Measurements from ENCODE around the gene SNX17.
"Not testable (repeated sequence)": the region's sequence is repeated elsewhere in the genome, so short reads cannot be mapped to it uniquely, and the experiment has no call there.

The SNX17 gene

DNA sequence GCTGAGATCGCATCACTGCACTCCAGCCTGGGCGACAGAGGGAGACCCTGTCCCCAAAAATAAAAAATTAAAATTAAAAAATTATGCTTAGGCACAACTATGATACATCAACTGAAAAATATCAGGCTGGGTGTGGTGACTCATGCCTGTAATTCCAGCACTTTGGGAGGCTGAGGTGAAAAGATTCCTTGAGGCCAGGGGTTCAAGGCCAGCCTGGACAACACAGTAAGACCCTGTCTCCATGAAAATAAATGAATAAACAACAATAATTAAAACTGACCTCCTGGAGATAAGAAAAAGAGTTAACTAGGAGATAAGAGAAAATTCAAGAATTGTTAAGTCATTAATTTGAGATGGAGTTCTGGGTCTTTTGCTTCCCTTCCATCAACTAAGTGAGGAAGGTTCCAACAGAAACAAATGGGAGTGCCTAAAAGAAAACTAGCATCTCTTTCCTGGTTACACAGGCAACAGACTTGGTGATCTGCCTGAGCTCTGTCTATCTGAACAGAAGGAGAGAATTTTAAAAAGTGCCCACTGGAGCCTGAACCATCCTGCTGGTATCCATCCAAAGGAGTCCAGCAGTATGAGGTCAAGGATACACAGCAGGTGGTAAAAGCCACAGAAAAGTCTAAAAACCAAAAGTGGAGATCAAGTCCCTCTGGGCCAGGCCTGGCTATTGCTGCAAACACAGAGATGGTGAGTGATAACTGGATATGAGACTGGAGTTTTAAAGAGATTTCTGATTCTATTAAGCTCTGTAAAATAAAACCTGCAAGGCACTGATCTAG lies 30.1 kb downstream of the SNX17 start:
- no peak for DNase-seq (ENCODE audit: low read depth, low spot score)

DNA sequence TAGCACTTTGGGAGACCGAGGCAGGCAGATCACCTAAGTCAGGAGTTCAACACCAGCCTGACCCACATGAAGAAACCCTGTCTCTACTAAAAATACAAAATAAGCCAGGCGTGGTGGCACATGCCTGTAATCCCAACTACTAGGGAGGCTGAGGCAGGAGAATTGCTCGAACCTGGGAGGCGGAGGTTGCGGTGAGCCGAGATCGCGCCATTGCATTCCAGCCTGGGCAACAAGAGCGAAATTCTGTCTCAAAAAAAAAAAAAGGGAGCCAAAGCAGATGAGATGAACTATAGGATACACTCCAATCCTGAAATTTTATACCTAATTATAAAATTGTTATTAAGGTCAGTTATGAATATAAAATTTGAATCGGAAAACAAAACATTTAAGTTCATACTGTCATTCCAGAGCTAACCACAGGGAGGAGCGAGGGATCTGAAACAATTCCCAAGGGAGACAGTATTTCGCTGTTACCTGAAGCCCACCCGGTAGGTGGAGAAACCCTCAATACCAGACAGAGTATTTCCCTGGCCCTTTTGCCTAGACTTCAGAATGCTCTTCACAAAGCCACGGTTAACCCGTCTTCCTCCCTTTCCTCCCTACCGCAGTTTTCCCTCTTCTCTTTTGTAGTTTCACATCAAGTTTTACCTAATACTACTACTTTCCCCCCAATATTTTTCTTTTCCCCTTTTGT lies 37.5 kb downstream of the SNX17 start:
- DNase-seq (ENCODE audit: low read depth, low spot score): peak; percentile 65

DNA sequence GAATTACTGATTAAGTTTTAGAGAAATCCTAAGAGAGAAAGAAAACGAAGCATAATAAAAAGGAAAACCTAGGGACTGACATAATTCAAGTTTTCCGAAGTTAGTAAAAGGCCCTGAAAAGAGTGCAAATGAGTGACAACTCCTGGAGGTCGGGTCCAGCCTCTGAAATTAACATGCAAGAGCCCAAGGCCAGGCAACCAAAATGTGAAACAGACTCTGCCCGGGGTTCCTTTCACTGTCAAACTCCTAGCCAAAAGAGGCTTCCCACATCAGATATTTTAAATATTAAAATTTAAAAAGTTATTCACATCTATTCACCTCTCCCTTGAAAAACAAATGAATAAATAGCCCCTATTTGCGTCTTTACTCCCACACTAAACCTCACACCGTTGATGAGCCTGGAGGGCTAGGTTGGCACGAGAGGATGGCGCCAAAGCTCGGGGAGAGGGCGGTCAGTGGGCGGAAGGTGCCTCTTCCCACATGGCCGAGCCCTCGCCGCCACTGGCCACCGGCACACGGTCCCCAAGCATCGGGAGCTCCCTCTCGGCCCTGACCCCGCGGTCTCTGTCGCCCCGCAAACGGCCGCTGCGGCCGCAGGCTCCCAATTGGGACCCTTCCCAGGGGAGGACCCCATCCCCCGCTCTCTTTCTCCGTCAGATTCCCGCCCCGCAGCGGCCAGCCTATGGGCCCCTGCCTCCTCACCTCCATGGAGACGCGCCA lies 38.3 kb downstream of the SNX17 start:
- DNase-seq (ENCODE audit: low read depth, low spot score): peak; percentile 12

DNA sequence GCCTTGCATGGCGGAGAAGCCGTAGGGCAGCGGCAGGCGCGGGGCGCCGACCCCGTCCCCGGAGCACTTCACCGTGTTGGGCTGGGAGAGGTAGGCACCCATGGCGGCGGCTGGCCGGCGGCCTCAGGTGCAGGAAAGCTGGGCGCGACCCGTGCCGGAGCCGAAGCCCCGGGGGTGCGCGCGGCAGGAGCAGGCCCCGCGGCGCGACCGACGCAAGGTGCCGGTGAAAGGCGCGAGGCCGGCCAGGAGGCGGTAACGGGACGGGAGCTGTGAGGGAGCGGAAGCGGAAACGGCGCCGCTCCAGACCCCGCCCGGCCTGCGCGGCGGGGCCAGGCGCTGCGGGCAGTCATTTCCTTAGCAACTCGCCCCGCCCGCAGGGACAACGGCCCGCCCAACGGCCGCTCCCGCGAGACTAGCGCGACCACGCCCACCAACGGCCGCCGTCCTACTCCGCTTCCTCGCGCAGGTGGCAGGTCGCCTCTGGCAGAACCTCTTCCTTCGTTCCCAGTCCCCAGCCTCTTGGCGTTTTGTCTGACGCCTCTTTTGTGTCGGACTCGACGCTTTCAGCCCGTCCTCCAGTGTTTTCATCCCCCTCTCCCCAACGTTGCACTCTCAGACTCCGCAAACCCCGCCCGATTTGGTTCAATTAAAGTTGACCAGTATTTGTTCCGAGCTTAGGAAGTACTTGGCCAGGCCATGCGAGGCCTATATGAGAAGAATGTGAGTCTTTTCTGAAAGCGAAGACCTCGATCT lies 39.1 kb downstream of the SNX17 start, which contains the start of gene PPM1G:
Gene PPM1G (minus strand): TSS at position 271 of the 753 bp plus-strand sequence. CDS start 169 bp downstream, at position 102.
- peak; percentile 98 for DNase-seq (ENCODE audit: low read depth, low spot score)

DNA sequence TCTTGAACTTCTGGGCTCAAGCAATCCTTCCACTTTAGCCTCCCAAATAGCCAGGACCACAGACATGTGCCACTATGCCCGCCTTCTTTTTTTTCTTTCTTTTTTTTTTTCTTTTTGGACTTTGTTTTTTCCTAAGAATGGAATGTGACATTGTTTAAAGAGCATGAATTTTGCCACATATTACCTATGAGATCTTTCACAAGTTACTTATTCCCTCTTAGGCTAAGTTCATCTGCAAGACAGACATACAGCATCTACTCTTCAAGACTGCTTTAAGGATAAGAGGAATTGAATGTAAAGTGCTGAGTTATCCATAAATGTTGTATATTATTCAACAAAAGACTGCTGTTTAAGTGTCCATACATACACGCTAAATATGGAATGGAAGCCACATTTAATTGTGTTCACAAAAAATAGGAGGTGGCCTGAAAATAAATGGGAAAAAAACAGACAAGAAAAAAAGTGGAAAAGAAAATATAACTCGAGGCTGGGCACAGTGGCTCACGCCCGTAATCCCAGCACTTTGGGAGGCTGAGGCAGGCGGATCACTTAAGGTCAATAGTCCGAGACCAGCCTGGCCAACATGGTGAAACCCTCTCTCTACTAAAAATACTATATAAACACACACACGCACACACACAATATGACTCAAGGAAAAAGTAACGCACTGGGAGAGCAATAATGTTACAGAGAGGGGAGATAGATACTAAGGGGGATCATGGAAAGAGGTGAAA lies 42.2 kb downstream of the SNX17 start:
- no peak for DNase-seq (ENCODE audit: low read depth, low spot score)

- DNase-seq (ENCODE audit: low read depth, low spot score): no peak
Observed at GRCh38 chr2:27416151-27416550, 45.7 kb downstream of the SNX17 start.

DNA sequence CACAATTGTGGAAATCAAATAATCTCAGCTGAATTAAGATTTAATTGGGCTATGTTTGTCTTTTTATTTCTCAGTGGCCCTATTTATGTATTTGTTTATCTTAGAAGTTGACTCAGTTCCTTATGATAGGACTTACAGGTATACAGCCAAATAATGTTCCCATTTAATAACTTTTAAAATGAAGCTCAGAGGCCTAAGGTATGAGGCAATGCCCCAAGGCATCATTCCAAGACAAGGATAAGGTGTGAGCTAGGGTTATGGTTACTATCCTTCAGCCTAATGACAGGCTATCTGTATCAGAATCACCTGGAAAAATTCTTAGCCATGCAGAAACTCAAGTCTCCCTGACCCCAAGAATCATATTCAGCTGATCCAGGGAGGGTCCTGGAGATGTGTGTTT lies 50.6 kb downstream of the SNX17 start:
- no peak for DNase-seq (ENCODE audit: low read depth, low spot score)

GRCh38 chr2:27421660-27422250 lies 51.3 kb downstream of the SNX17 start:
- DNase-seq (ENCODE audit: low read depth, low spot score): no peak

- DNase-seq (ENCODE audit: low read depth, low spot score): no peak
Observed at GRCh38 chr2:27422958-27423357, 52.5 kb downstream of the SNX17 start.

DNA sequence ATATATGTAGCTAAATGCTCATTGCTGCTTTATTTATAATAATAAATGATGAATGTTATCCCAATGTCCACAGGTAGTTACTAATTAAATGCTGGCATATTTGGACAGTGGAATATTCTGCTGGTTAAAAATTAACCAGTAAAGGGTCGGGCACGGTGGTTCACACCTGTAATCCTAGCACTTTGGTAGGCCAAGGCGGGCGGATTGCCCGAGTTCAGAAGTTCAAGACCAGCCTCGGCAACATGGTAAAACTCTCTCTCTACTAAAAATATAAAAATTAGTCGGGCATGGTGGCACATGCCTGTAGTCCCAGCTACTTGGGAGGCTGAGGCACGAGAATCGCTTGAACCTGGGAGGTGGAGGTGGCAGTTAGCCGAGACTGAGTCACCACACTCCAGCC lies 54.6 kb downstream of the SNX17 start:
- not testable (repeated sequence) for DNase-seq (ENCODE audit: low read depth, low spot score)
